Measurements from ENCODE around the gene MKKS. TPM values are rescaled to one million over a fixed set of nuclear protein-coding genes. Genes with fewer than 3 reads are reported as not detected.

The MKKS gene
- total RNA-seq, 1 donor: 7.6 TPM

DNA sequence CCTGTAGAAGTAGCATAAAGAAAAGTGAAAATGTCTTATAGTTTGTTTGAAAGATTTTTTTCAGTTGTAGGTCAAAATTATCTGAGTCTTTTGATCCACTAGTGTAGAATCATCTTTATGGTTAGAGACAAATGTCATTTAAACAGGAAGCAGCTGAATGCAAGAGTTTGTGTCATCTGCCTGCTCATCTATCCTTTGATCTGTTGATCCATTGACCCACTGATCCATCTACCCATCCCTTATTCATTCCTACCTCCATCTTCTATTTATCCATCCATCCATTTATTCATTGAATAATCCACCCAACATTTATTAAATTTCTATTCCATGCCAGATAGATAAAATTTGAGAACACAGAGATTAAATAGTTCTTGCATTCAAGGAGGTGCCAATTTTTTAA lies 62.6 kb downstream of the MKKS start:
- no peaks in the 10 kb centered on the region for H4K20me1 ChIP-seq (ENCODE audit: insufficient read depth, low read length)
- H3K4me1 ChIP-seq (ENCODE audit: insufficient read depth, low read length): peaks cover 24% of the 10 kb centered on the region
- H3K79me2 ChIP-seq (ENCODE audit: insufficient read depth, low read length): no peaks in the 10 kb centered on the region
- no peak for DNase-seq (ENCODE audit: insufficient read length, low spot score, missing footprints)
- H3K27me3 ChIP-seq (ENCODE audit: insufficient read depth, low read length): no peaks in the 10 kb centered on the region
- H3K4me2 ChIP-seq (ENCODE audit: insufficient read depth, low read length): no peak overlapping the region
- TF ChIP-seq, protein P1, sequence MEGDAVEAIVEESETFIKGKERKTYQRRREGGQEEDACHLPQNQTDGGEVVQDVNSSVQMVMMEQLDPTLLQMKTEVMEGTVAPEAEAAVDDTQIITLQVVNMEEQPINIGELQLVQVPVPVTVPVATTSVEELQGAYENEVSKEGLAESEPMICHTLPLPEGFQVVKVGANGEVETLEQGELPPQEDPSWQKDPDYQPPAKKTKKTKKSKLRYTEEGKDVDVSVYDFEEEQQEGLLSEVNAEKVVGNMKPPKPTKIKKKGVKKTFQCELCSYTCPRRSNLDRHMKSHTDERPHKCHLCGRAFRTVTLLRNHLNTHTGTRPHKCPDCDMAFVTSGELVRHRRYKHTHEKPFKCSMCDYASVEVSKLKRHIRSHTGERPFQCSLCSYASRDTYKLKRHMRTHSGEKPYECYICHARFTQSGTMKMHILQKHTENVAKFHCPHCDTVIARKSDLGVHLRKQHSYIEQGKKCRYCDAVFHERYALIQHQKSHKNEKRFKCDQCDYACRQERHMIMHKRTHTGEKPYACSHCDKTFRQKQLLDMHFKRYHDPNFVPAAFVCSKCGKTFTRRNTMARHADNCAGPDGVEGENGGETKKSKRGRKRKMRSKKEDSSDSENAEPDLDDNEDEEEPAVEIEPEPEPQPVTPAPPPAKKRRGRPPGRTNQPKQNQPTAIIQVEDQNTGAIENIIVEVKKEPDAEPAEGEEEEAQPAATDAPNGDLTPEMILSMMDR (IDR thresholded peaks at IDR 0.05; ENCODE audit: extremely low read depth, low read depth, low read length): no peak
- no peak overlapping the region for H3K27ac ChIP-seq (ENCODE audit: low read depth, low read length)
- H2AFZ ChIP-seq (ENCODE audit: low read length): no peak overlapping the region
- H3K9me3 ChIP-seq (ENCODE audit: low read depth, low read length): no peaks in the 10 kb centered on the region
- H3K36me3 ChIP-seq (ENCODE audit: insufficient read depth, low read length): no peaks in the 10 kb centered on the region
- no peak overlapping the region for H3K4me3 ChIP-seq (ENCODE audit: insufficient read depth, low read length)

DNA sequence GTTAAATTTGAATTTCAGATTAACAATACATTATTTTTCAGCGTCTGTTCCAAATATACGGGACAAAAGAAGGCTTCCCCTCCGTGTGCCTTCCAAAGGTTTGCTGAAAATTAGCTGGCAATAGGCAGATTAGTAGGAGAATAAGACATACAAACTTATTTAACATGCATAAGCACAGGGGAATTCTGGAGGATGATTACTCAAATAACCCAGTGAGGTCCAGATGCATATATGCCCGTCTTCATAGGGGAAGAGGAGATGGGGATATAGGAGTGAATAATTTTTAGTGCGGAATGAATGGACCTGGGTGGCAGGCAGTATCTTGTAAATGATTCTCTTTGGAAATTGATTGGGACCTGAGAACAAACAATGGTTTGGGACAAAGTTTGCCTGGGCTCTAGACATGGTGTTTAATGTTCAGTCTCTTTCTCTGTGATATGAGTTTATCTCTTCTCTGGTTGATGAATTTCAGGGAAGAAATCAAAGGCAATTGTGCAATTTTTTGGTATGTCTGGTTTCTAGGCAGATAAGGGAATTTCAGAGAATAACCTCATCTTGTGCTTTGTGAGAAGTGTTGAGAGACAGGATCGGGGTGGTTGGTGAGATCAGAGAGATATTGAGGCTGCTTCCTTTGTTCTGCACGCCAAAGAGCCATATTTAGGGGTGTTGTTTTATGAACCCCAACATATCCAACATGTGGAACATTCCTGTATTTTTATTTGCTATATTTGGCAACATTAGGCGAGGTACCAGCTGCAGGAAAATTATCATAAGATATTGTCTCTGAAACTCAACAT lies 63.7 kb downstream of the MKKS start:
- Histone ChIP-seq H3K4me3 (ENCODE audit: insufficient read depth, low read length) (no peak overlapping the region), H3K4me2 (ENCODE audit: insufficient read depth, low read length) (peak overlapping the region; percentile 10), H4K20me1 (ENCODE audit: insufficient read depth, low read length) (no peaks in the 10 kb centered on the region), H3K27ac (ENCODE audit: low read depth, low read length) (no peak overlapping the region), H3K27me3 (ENCODE audit: insufficient read depth, low read length) (no peaks in the 10 kb centered on the region), H2AFZ (ENCODE audit: low read length) (no peak overlapping the region), H3K4me1 (ENCODE audit: insufficient read depth, low read length) (peaks cover 17% of the 10 kb centered on the region), H3K9me3 (ENCODE audit: low read depth, low read length) (no peaks in the 10 kb centered on the region), H3K36me3 (ENCODE audit: insufficient read depth, low read length) (no peaks in the 10 kb centered on the region), H3K79me2 (ENCODE audit: insufficient read depth, low read length) (no peaks in the 10 kb centered on the region)
- no peak for DNase-seq (ENCODE audit: insufficient read length, low spot score, missing footprints)
- TF ChIP-seq, protein P1 (IDR thresholded peaks at IDR 0.05; ENCODE audit: extremely low read depth, low read depth, low read length): no peak

DNA sequence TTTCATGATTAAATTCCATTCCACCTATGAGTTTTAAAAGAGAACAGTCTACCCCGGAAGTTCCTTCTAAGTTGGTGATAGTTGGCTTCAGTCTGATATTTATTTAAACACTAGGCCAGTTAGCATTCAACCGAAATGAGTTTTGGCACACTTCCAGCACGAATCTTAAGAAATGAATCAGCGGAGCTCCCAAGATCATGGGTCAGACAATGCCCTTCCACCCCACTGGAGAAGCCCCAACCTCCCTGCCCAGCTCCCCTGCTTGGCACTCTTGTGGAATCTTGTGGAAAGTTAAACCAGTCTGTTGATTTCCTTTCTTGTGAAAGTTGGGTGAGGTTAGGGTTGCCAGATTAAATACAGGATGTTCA lies 64.3 kb downstream of the MKKS start:
- Histone ChIP-seq H4K20me1 (ENCODE audit: insufficient read depth, low read length) (no peaks in the 10 kb centered on the region), H3K9me3 (ENCODE audit: low read depth, low read length) (no peaks in the 10 kb centered on the region), H3K36me3 (ENCODE audit: insufficient read depth, low read length) (no peaks in the 10 kb centered on the region), H3K27me3 (ENCODE audit: insufficient read depth, low read length) (no peaks in the 10 kb centered on the region), H2AFZ (ENCODE audit: low read length) (no peak overlapping the region), H3K4me3 (ENCODE audit: insufficient read depth, low read length) (no peak overlapping the region), H3K27ac (ENCODE audit: low read depth, low read length) (no peak overlapping the region), H3K79me2 (ENCODE audit: insufficient read depth, low read length) (no peaks in the 10 kb centered on the region), H3K4me2 (ENCODE audit: insufficient read depth, low read length) (peak overlapping the region; percentile 10), H3K4me1 (ENCODE audit: insufficient read depth, low read length) (peaks cover 17% of the 10 kb centered on the region)
- TF ChIP-seq, protein P1 (IDR thresholded peaks at IDR 0.05; ENCODE audit: extremely low read depth, low read depth, low read length): no peak
- no peak for DNase-seq (ENCODE audit: insufficient read length, low spot score, missing footprints)

DNA sequence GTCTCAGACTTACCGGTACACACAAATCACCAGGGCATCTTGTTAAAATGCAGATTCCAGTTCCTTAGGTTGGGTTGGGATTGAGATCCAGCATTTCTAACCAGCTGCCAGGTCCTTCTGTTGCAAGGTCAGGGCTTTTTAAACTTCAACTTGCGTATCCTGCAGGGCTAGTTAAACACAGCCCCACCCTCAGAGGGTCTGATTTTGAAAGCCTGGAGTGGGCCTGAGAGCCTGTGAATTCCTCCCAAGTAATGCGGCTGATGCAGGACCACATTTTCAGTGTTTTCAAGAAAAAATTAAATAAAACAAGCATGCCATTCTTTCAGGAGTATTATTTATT lies 65.3 kb downstream of the MKKS start:
- no peaks in the 10 kb centered on the region for H4K20me1 ChIP-seq (ENCODE audit: insufficient read depth, low read length)
- H3K79me2 ChIP-seq (ENCODE audit: insufficient read depth, low read length): no peaks in the 10 kb centered on the region
- no peaks in the 10 kb centered on the region for H3K9me3 ChIP-seq (ENCODE audit: low read depth, low read length)
- H3K4me3 ChIP-seq (ENCODE audit: insufficient read depth, low read length): no peak overlapping the region
- TF ChIP-seq, protein P1 (IDR thresholded peaks at IDR 0.05; ENCODE audit: extremely low read depth, low read depth, low read length): no peak
- H3K27me3 ChIP-seq (ENCODE audit: insufficient read depth, low read length): no peaks in the 10 kb centered on the region
- DNase-seq (ENCODE audit: insufficient read length, low spot score, missing footprints): no peak
- H3K36me3 ChIP-seq (ENCODE audit: insufficient read depth, low read length): no peaks in the 10 kb centered on the region
- peaks cover 17% of the 10 kb centered on the region for H3K4me1 ChIP-seq (ENCODE audit: insufficient read depth, low read length)
- H3K4me2 ChIP-seq (ENCODE audit: insufficient read depth, low read length): no peak overlapping the region
- no peak overlapping the region for H3K27ac ChIP-seq (ENCODE audit: low read depth, low read length)
- no peak overlapping the region for H2AFZ ChIP-seq (ENCODE audit: low read length)

All from osteoblast (primary cell).